ENCODE measurements around the gene PP2D1. TPM values are rescaled to one million over a fixed set of nuclear protein-coding genes. Genes with fewer than 3 reads are reported as not detected.
A peak's percentile ranks its signal among the peaks of the same experiment; 100 is the strongest.

PP2D1 gene
- total RNA-seq, 4 donors from 2014 or later = not detected

- TF ChIP-seq POLR2A (IDR thresholded peaks at IDR 0.05) (no peak), EP300 (IDR thresholded peaks at IDR 0.05) (no peak)
- TF ChIP-seq, protein P1, sequence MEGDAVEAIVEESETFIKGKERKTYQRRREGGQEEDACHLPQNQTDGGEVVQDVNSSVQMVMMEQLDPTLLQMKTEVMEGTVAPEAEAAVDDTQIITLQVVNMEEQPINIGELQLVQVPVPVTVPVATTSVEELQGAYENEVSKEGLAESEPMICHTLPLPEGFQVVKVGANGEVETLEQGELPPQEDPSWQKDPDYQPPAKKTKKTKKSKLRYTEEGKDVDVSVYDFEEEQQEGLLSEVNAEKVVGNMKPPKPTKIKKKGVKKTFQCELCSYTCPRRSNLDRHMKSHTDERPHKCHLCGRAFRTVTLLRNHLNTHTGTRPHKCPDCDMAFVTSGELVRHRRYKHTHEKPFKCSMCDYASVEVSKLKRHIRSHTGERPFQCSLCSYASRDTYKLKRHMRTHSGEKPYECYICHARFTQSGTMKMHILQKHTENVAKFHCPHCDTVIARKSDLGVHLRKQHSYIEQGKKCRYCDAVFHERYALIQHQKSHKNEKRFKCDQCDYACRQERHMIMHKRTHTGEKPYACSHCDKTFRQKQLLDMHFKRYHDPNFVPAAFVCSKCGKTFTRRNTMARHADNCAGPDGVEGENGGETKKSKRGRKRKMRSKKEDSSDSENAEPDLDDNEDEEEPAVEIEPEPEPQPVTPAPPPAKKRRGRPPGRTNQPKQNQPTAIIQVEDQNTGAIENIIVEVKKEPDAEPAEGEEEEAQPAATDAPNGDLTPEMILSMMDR (IDR thresholded peaks at IDR 0.05) = no peak
- Histone ChIP-seq H3K4me1 (peaks cover 0 to 54% (median 13%) of the 10 kb centered on the region in 4 donors), H3K27me3 (no peaks in the 10 kb centered on the region), H3K4me3 (peak overlapping the region; percentile 78 to 98 (median 88)), H3K9me3 (no peaks in the 10 kb centered on the region), H3K36me3 (peaks cover 0 to 16% (median 0%) of the 10 kb centered on the region in 3 donors), H3K27ac (peak overlapping the region; percentile 91 to 100 (median 98))
- peak; percentile 16 to 36 for DNase-seq (ENCODE audit: low spot score in 2 of 2)
- WGBS, 2 donors = 0% methylated on average over 26 to 29 of the region's 30 CpGs
Measured at GRCh38 chr3:19947549-19948225, 64.4 kb downstream of the PP2D1 start.

GRCh38 chr3:19946832-19947548 lies 65.1 kb downstream of the PP2D1 start, which contains the start of gene RAB5A:
Gene RAB5A (plus strand): TSS chr3:19947097. CDS start chr3:19950899, 3,802 bp downstream.
- DNase-seq (ENCODE audit: low spot score in 2 of 2) = peak; percentile 96 to 97
- WGBS, 2 donors = 0% methylated on average over 69 to 72 of the region's 73 CpGs
- TF ChIP-seq, protein P1 (IDR thresholded peaks at IDR 0.05) = peak in 2 of 5 experiments; percentile 27
- TF ChIP-seq EP300 (IDR thresholded peaks at IDR 0.05) (peak; percentile 94 to 98), POLR2A (IDR thresholded peaks at IDR 0.05) (peak; percentile 86 to 88)
- Histone ChIP-seq H3K36me3 (peaks cover 0 to 11% (median 0%) of the 10 kb centered on the region in 3 donors), H3K4me1 (peaks cover 0 to 47% (median 13%) of the 10 kb centered on the region in 4 donors), H3K9me3 (no peaks in the 10 kb centered on the region), H3K27ac (peak within 1 kb of the TSS; percentile 91 to 100 (median 98)), H3K4me3 (peak within 1 kb of the TSS; percentile 78 to 98 (median 88)), H3K27me3 (no peaks in the 10 kb centered on the region)

- TF ChIP-seq, protein P1 (IDR thresholded peaks at IDR 0.05) = no peak
- no peak for TF ChIP-seq POLR2A (IDR thresholded peaks at IDR 0.05)
- Histone ChIP-seq H3K36me3 (peaks cover 0 to 4% (median 0%) of the 10 kb centered on the region in 3 donors), H3K27ac (peak overlapping the region; percentile 91 to 100 (median 98)), H3K4me1 (peaks cover 0 to 40% (median 13%) of the 10 kb centered on the region in 4 donors), H3K27me3 (no peaks in the 10 kb centered on the region), H3K9me3 (no peaks in the 10 kb centered on the region), H3K4me3 (peak overlapping the region; percentile 78 to 98 (median 88))
- 42% methylated on average over 26 of the region's 26 CpGs for WGBS, 2 donors
- no peak for DNase-seq (ENCODE audit: low spot score in 2 of 2)
Measured at GRCh38 chr3:19945969-19946831, 65.9 kb downstream of the PP2D1 start.

GRCh38 chr3:19945534-19945933 lies 66.5 kb downstream of the PP2D1 start:
- H3K4me1 ChIP-seq = peaks cover 0 to 33% (median 13%) of the 10 kb centered on the region in 4 donors
- no peak for TF ChIP-seq POLR2A (IDR thresholded peaks at IDR 0.05)
- no peak for TF ChIP-seq EP300 (IDR thresholded peaks at IDR 0.05)
- TF ChIP-seq, protein P1 (IDR thresholded peaks at IDR 0.05) = no peak
- peaks cover 0 to under 1% (median 0%) of the 10 kb centered on the region in 3 donors for H3K36me3 ChIP-seq
- H3K27ac ChIP-seq = peak overlapping the region in 1 of 4 donors; percentile 98
- no peaks in the 10 kb centered on the region for H3K9me3 ChIP-seq
- no peak for DNase-seq (ENCODE audit: low spot score in 2 of 2)
- H3K27me3 ChIP-seq = no peaks in the 10 kb centered on the region
- peak overlapping the region in 1 of 4 donors; percentile 95 for H3K4me3 ChIP-seq
- 95 to 97% methylated on average over 9 of the region's 9 CpGs for WGBS, 2 donors

Data from tibial nerve (tissue), 4 donors.